Gastrocnemius medialis (tissue), 4 donors: Measurements from ENCODE around the gene SH3GL2. TPM values are rescaled to one million over a fixed set of nuclear protein-coding genes. Genes with fewer than 3 reads are reported as not detected.

Experiments
- ATAC-seq, 2 donors: fragments of 150-250 bp; one replicate each; pipeline ENCODE4 v1.9.1; 2016
- DNase-seq, 2 donors: peaks; one replicate each; pipeline ENCODE4 v3.0.0-alpha.2; 2019
- H3K27ac ChIP-seq, 4 donors: fragments of 200-600 bp; sonication (generic); 1 replicate in 1 of 4; 2 replicates in 3 of 4; pipeline ENCODE4 v1.5.1; 2016 to 2018; ENCODE audit warnings: mild to moderate bottlenecking in 2 of 4, moderate library complexity in 1 of 4
- H3K27me3 ChIP-seq, 3 donors: fragments of 200-600 bp; sonication (generic) in 2 of 3; 1 replicate in 1 of 3; 2 replicates in 2 of 3; pipeline versions ENCODE4 v1.5.1 to v1.6.0; 2016 to 2019; ENCODE audit warnings: mild to moderate bottlenecking in 1 of 3, moderate library complexity in 1 of 3
- H3K36me3 ChIP-seq, 2 donors: fragments of 200-600 bp; sonication (generic) in 1 of 2; one replicate each; pipeline ENCODE4 v1.5.1; 2017 to 2018
- H3K4me1 ChIP-seq, 2 donors: fragments of 200-600 bp; sonication (generic) in 1 of 2; one replicate each; pipeline ENCODE4 v1.5.1; 2016 to 2017; ENCODE audit warnings: mild to moderate bottlenecking in 2 of 2
- H3K4me3 ChIP-seq, 4 donors: fragments of 200-600 bp; sonication (generic) in 3 of 4; 1 replicate in 1 of 4; 2 replicates in 3 of 4; pipeline ENCODE4 v1.5.1; 2016 to 2019; ENCODE audit warnings: mild to moderate bottlenecking in 2 of 4
- H3K9me3 ChIP-seq, 3 donors: fragments of 200-600 bp; sonication (generic) in 2 of 3; 1 replicate in 1 of 3; 2 replicates in 2 of 3; pipeline ENCODE4 v1.5.1; 2016 to 2019
- CTCF ChIP-seq, 5 experiments: fragments of 450-650 bp in 3 of 5; fragments of 200-600 bp in 2 of 5; sonication (generic) in 2 of 5; IDR thresholded peaks in 4 of 5; conservative IDR thresholded peaks in 1 of 5; 1 replicate in 4 of 5; 2 replicates in 1 of 5; pipeline ENCODE4 v1.5.1; 2016 to 2019; ENCODE audit warnings: antibody characterized with exemption in 5 of 5, mild to moderate bottlenecking in 3 of 5, moderate library complexity in 3 of 5
- POLR2A ChIP-seq, 2 donors: fragments of 450-650 bp; IDR thresholded peaks; one replicate each; pipeline ENCODE4 v1.6.1; 2017; ENCODE audit warnings: antibody characterized with exemption in 2 of 2, mild to moderate bottlenecking in 2 of 2, moderate library complexity in 2 of 2
- in situ Hi-C, 4 donors: fragments of 200-750 bp; cut with MboI; loops; one replicate each; pipeline versions ENCODE4 v1.15.0 to v1.8.0; 2017; ENCODE audit warnings: low sequenced_read_pairs in 4 of 4
- intact Hi-C: fragments of 100-400 bp; cut with DNase I; formaldehyde crosslinking; loops from one replicate; pipeline ENCODE4 v1.15.1; 2023; ENCODE audit warnings: low total_unique reads
- total RNA-seq, 4 donors: library from RNA; depleted of rRNA; stranded (reverse); fragments of >200 nt; gene quantifications; one replicate each; pipeline versions ENCODE4 v1.1.0 to v1.2.3, GENCODE V29; 2016

Gene SH3GL2
- total RNA-seq, 4 donors from 2014 or later: not detected

DNA sequence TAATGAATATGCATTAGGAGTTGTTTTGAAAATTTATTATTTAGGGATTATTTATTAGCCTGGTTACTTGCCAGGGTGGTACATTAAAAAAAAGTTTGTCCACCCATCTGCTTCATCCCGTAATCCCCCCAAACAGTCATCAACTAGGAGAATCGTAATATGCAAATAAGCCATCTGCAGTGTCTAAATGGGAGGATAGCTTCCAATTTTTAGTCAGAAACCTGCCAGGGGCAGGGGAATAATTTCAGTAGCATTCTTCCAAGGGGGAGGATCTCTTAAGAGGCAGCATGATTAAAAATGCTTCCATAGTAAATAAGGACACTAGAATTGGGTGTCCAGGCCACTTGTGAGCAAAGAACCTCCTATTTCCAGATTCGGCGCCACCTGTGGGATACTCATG lies 43.3 kb downstream of the SH3GL2 start:
- no peak for TF ChIP-seq CTCF (IDR thresholded peaks at IDR 0.05 in 4 of 5, conservative IDR thresholded peaks at IDR 0.05 in 1 of 5)
- no peak for TF ChIP-seq POLR2A (IDR thresholded peaks at IDR 0.05)
- H3K36me3 ChIP-seq: no peaks in the 10 kb centered on the region
- ATAC-seq (no peak), DNase-seq (no peak)
- in situ Hi-C loops: no loop called here
- intact Hi-C loops: no loop called here
- no peaks in the 10 kb centered on the region for H3K4me1 ChIP-seq
- no peaks in the 10 kb centered on the region for H3K27me3 ChIP-seq
- no peaks in the 10 kb centered on the region for H3K9me3 ChIP-seq
- H3K4me3 ChIP-seq: no peak overlapping the region
- H3K27ac ChIP-seq: no peak overlapping the region

DNA sequence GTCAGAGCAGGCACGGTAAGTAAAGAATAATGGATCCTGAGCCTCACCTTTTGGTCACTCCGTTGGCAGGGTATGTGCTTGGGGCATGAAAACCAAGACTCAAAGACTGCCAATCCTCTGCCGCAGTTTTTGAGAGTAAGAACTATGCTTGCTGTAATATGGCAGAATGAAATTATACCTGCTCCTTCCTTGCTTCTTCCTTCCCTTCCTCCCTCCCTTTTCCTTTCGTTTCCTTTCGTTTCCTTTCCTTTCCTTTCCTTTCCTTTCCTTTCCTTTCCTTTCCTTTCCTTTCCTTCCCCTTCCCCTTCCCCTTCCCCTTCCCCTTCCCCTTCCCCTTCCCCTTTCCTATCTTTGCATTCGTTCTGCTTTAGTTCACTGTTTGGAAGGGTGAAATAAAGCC lies 43.9 kb downstream of the SH3GL2 start:
- TF ChIP-seq POLR2A (IDR thresholded peaks at IDR 0.05) (no peak), CTCF (IDR thresholded peaks at IDR 0.05 in 4 of 5, conservative IDR thresholded peaks at IDR 0.05 in 1 of 5) (no peak)
- no peak for DNase-seq
- no peak for ATAC-seq
- intact Hi-C loops (no loop called here), in situ Hi-C loops (no loop called here)
- Histone ChIP-seq H3K4me1 (no peaks in the 10 kb centered on the region), H3K9me3 (no peaks in the 10 kb centered on the region), H3K4me3 (no peak overlapping the region), H3K27ac (no peak overlapping the region), H3K27me3 (no peaks in the 10 kb centered on the region), H3K36me3 (no peaks in the 10 kb centered on the region)

GRCh38 chr9:17623965-17624364 lies 45.1 kb downstream of the SH3GL2 start:
- no peaks in the 10 kb centered on the region for H3K9me3 ChIP-seq
- in situ Hi-C loops: no loop called here
- H3K36me3 ChIP-seq: no peaks in the 10 kb centered on the region
- DNase-seq (no peak), ATAC-seq (no peak)
- intact Hi-C loops: no loop called here
- H3K4me1 ChIP-seq: no peaks in the 10 kb centered on the region
- H3K27ac ChIP-seq: no peak overlapping the region
- H3K4me3 ChIP-seq: no peak overlapping the region
- TF ChIP-seq POLR2A (IDR thresholded peaks at IDR 0.05): no peak
- no peak for TF ChIP-seq CTCF (IDR thresholded peaks at IDR 0.05 in 4 of 5, conservative IDR thresholded peaks at IDR 0.05 in 1 of 5)
- H3K27me3 ChIP-seq: no peaks in the 10 kb centered on the region

DNA sequence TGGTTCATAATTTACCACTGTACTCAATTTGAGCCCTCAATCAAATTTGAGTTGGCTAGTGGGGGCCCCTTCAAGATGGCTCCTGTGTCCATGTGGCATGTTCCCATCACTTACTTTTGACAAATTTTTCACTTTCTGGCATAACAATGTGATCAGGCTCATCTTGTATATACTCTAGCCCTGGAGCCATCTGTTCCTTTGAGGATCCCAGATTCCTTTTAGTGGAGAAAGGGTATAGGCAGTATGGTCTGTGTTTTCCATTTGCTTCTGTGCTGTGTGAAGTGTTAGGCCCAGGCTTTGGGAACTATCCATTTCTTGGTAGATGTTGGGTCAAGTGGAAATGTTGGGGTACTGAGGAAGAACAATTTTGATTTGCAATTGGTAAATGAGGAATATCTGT lies 45.7 kb downstream of the SH3GL2 start:
- DNase-seq (no peak), ATAC-seq (no peak)
- H3K36me3 ChIP-seq: no peaks in the 10 kb centered on the region
- no peaks in the 10 kb centered on the region for H3K4me1 ChIP-seq
- TF ChIP-seq POLR2A (IDR thresholded peaks at IDR 0.05): no peak
- TF ChIP-seq CTCF (IDR thresholded peaks at IDR 0.05 in 4 of 5, conservative IDR thresholded peaks at IDR 0.05 in 1 of 5): no peak
- no peak overlapping the region for H3K4me3 ChIP-seq
- in situ Hi-C loops: no loop called here
- H3K9me3 ChIP-seq: no peaks in the 10 kb centered on the region
- no peak overlapping the region for H3K27ac ChIP-seq
- H3K27me3 ChIP-seq: no peaks in the 10 kb centered on the region
- intact Hi-C loops: no loop called here

DNA sequence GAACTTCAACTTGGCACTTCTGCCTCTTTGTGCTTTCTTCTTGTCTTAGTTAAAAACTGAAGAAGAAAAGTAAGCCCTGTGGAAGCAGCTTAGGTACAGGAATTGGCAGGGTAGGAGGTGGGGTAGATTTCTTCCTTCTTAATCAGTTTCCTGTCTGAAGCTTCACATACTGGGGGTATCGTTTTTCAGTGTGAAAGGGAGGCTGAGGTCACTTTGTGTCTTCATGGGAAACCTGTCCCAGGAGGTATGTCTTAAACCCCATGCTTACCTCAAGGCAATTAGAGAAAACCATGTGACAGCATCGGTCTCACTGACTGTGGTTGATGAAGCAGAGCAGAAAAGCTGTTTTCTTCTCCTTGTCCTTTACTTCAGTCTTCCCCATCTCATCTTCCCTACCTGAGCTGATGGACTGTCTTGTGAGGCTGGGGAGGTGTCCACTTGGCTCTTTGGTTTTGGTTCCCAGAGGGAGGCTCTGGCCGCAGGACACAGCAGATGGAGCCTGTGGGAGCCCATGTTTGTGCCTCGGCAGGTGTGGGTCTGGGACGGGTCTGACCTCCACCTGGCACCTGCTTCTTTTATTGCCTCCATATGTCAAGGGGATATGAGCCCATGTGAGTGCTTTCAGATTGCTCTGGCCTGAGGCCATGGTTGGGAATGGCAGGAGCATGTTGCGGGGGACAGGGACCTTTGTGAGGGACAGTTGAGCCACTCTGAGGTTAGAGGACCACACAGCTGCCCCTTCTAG lies 47.0 kb downstream of the SH3GL2 start:
- TF ChIP-seq POLR2A (IDR thresholded peaks at IDR 0.05): no peak
- TF ChIP-seq CTCF (IDR thresholded peaks at IDR 0.05 in 4 of 5, conservative IDR thresholded peaks at IDR 0.05 in 1 of 5): no peak
- no peak for DNase-seq
- in situ Hi-C loops: no loop called here
- intact Hi-C loops: no loop called here
- Histone ChIP-seq H3K4me3 (no peak overlapping the region), H3K9me3 (no peaks in the 10 kb centered on the region), H3K36me3 (no peaks in the 10 kb centered on the region), H3K27ac (no peak overlapping the region), H3K4me1 (no peaks in the 10 kb centered on the region), H3K27me3 (no peaks in the 10 kb centered on the region)
- no peak for ATAC-seq
